HepG2 (cell line): ENCODE measurements around the gene TIAM1. TPM values are rescaled to one million over a fixed set of nuclear protein-coding genes. Genes with fewer than 3 reads are reported as not detected.

ENCODE experiments used
- ATAC-seq: fragments of 200-7000 bp; cut with Tn5 transposase; 3 replicates; pipeline ENCODE4 v1.9.1; 2020; ENCODE audit warnings: mild to moderate bottlenecking, moderate library complexity
- BruUV-seq: library from RNA; stranded (reverse); fragments of 400-500 nt; replicated peaks from 2 replicates; lab custom pipeline; 2021; lab: Mats Ljungman, UMichigan
- CTCF ChIA-PET: fragments of 300-600 bp; formaldehyde crosslinking; extraction: SDS; loops from one replicate; lab custom pipeline; 2021; ENCODE audit warnings: low total read pairs, inconsistent platforms, low intra/inter-chr PET ratio; lab: Yijun Ruan, JAX
- POLR2A ChIA-PET: fragments of 350-600 bp; sonication (Branson Sonifier 250); formaldehyde crosslinking; loops from one replicate; lab custom pipeline; 2020; ENCODE audit warnings: antibody characterized with exemption, inconsistent platforms; lab: Yijun Ruan, JAX
- DNase-seq: peaks from one replicate; pipeline ENCODE4 v3.0.0-alpha.2; 2015; ENCODE audit warnings: low spot score
- FAIRE-seq: peaks from 3 replicates; lab custom pipeline; 2011; peaks lifted over from hg19 to GRCh38; lab: Jason Lieb, UNC
- H2AFZ ChIP-seq: one replicate; pipeline ENCODE4 v1.6.1; 2011; ENCODE audit warnings: low read length, inconsistent platforms
- H3K27ac ChIP-seq: fragments of 300-600 bp; 3 replicates; pipeline ENCODE4 v1.8.0; 2011; ENCODE audit warnings: mixed run types, mild to moderate bottlenecking, mixed read lengths, low read length, inconsistent platforms; ENCODE audit not compliant: insufficient read depth; ENCODE audit errors: extremely low read length
- H3K27me3 ChIP-seq, 2 experiments: fragments of 200-600 bp in 1 of 2; 2 replicates in 1 of 2; 3 replicates in 1 of 2; pipeline versions ENCODE4 v1.6.0 to v1.8.0; 2011; ENCODE audit warnings: low read length in 2 of 2, mild to moderate bottlenecking in 2 of 2, moderate library complexity in 2 of 2, inconsistent platforms in 1 of 2; ENCODE audit not compliant: insufficient read depth in 2 of 2, control insufficient read depth in 1 of 2
- H3K36me3 ChIP-seq, 2 experiments: fragments of 200-600 bp in 1 of 2; replicated peaks in 1 of 2; 2 replicates in 1 of 2; 3 replicates in 1 of 2; pipeline versions ENCODE4 v1.5.1 to v1.8.0; 2011; ENCODE audit warnings: low read length in 2 of 2, inconsistent platforms in 1 of 2; ENCODE audit not compliant: insufficient read depth in 2 of 2, control insufficient read depth in 1 of 2
- H3K4me1 ChIP-seq: 2 replicates; pipeline ENCODE4 v1.5.1; 2012; ENCODE audit warnings: low read length, inconsistent platforms; ENCODE audit not compliant: insufficient read depth
- H3K4me2 ChIP-seq: 2 replicates; pipeline ENCODE4 v1.6.0; 2011; ENCODE audit warnings: low read depth, low read length, inconsistent platforms
- H3K4me3 ChIP-seq, 3 experiments: fragments of 200-600 bp in 1 of 3; sonication (generic), shearing (Covaris generic) in 1 of 3; replicated peaks in 1 of 3; 2 replicates each; pipeline ENCODE4 v1.5.1; 2011 to 2016; ENCODE audit warnings: low read length in 3 of 3, inconsistent platforms in 2 of 3, low read depth in 2 of 3, mild to moderate bottlenecking in 2 of 3, control low read depth in 1 of 3, mixed read lengths in 1 of 3; ENCODE audit not compliant: insufficient read depth in 1 of 3
- H3K79me2 ChIP-seq: one replicate; pipeline ENCODE4 v1.6.1; 2011; ENCODE audit warnings: low read length, inconsistent platforms; ENCODE audit not compliant: insufficient read depth
- H3K9ac ChIP-seq: 2 replicates; pipeline ENCODE4 v1.6.0; 2011; ENCODE audit warnings: mild to moderate bottlenecking, low read depth, low read length, inconsistent platforms; ENCODE audit not compliant: insufficient read depth
- H3K9me3 ChIP-seq: 2 replicates; pipeline ENCODE4 v1.5.1; 2012; ENCODE audit warnings: mild to moderate bottlenecking, low read length
- H4K20me1 ChIP-seq: 2 replicates; pipeline ENCODE4 v1.6.0; 2011; ENCODE audit warnings: inconsistent platforms, mild to moderate bottlenecking, low read length, moderate library complexity; ENCODE audit not compliant: insufficient read depth
- ARNT2 ChIP-seq: sonication (generic); formaldehyde crosslinking; IDR thresholded peaks from 2 replicates; pipeline ENCODE4 v1.8.0; 2022; ENCODE audit warnings: mild to moderate bottlenecking, low read depth, missing genetic modification reagents, moderate library complexity
- BORCS8-MEF2B ChIP-seq: sonication (generic); formaldehyde crosslinking; IDR thresholded peaks from 2 replicates; pipeline ENCODE4 v1.8.0; 2022; ENCODE audit warnings: mild to moderate bottlenecking, missing genetic modification reagents
- CBX5 ChIP-seq: sonication (generic); formaldehyde crosslinking; IDR thresholded peaks from 2 replicates; pipeline ENCODE4 v1.4.0; 2020; ENCODE audit warnings: missing genetic modification reagents, borderline replicate concordance
- CTCF ChIP-seq: sonication (generic); formaldehyde crosslinking; IDR thresholded peaks from 2 replicates; pipeline ENCODE4 v1.5.0; 2020; ENCODE audit warnings: mild to moderate bottlenecking, missing genetic modification reagents, moderate library complexity
- KLF12 ChIP-seq: sonication (generic); formaldehyde crosslinking; IDR thresholded peaks from 2 replicates; pipeline ENCODE4 v1.4.0; 2020; ENCODE audit warnings: missing genetic modification reagents, borderline replicate concordance
- MED8 ChIP-seq: sonication (generic); formaldehyde crosslinking; IDR thresholded peaks from 2 replicates; pipeline ENCODE4 v1.8.1; 2023; ENCODE audit warnings: mild to moderate bottlenecking, missing genetic modification reagents; ENCODE audit not compliant: insufficient replicate concordance
- RAD21 ChIP-seq: fragments of 450-650 bp; formaldehyde crosslinking; IDR thresholded peaks from 2 replicates; pipeline ENCODE4 v1.5.0; 2020; ENCODE audit warnings: mild to moderate bottlenecking
- SMARCE1 ChIP-seq: fragments of 450-650 bp; IDR thresholded peaks from 2 replicates; pipeline ENCODE4 v1.6.1; 2017; ENCODE audit warnings: borderline replicate concordance
- SMC3 ChIP-seq: IDR thresholded peaks from 2 replicates; pipeline ENCODE4 v1.6.1; 2011; ENCODE audit warnings: low read length, improper control_type of control experiment
- SMYD3 ChIP-seq: sonication (generic); formaldehyde crosslinking; IDR thresholded peaks from 2 replicates; pipeline ENCODE4 v1.8.1; 2023; ENCODE audit warnings: mild to moderate bottlenecking, missing genetic modification reagents
- SP2 ChIP-seq: sonication (generic); formaldehyde crosslinking; IDR thresholded peaks from 2 replicates; pipeline ENCODE4 v1.5.1; 2020; ENCODE audit warnings: mild to moderate bottlenecking, missing genetic modification reagents
- STAG1 ChIP-seq: sonication (generic); formaldehyde crosslinking; IDR thresholded peaks from 2 replicates; pipeline ENCODE4 v1.4.0; 2020; ENCODE audit warnings: missing genetic modification reagents
- XRCC5 ChIP-seq: fragments of 200-400 bp; formaldehyde crosslinking; optimal IDR thresholded peaks from 2 replicates; pipeline ENCODE3; 2017; ENCODE audit warnings: mild to moderate bottlenecking, low read length
- ZBTB34 ChIP-seq: sonication (generic); formaldehyde crosslinking; IDR thresholded peaks from 2 replicates; pipeline ENCODE4 v1.8.0; 2022; ENCODE audit warnings: mild to moderate bottlenecking, missing genetic modification reagents
- ZNF121 ChIP-seq: sonication (generic); formaldehyde crosslinking; IDR thresholded peaks from 2 replicates; pipeline ENCODE4 v1.5.0; 2020; ENCODE audit warnings: mild to moderate bottlenecking, missing genetic modification reagents
- ZNF460 ChIP-seq: sonication (generic); formaldehyde crosslinking; IDR thresholded peaks from 2 replicates; pipeline ENCODE4 v1.5.1; 2020; ENCODE audit warnings: missing genetic modification reagents, mild to moderate bottlenecking, borderline replicate concordance
- ZNF501 ChIP-seq: sonication (generic); formaldehyde crosslinking; IDR thresholded peaks from 2 replicates; pipeline ENCODE4 v1.5.1; 2020; ENCODE audit warnings: mild to moderate bottlenecking, moderate library complexity, missing genetic modification reagents
- ZNF678 ChIP-seq: sonication (generic); formaldehyde crosslinking; IDR thresholded peaks from 2 replicates; pipeline ENCODE4 v1.4.0; 2020; ENCODE audit warnings: mild to moderate bottlenecking, missing genetic modification reagents
- ZNF768 ChIP-seq: sonication (generic); formaldehyde crosslinking; IDR thresholded peaks from 2 replicates; pipeline ENCODE4 v1.4.0; 2020; ENCODE audit warnings: missing genetic modification reagents
- ZSCAN21 ChIP-seq: sonication (generic); formaldehyde crosslinking; IDR thresholded peaks from 2 replicates; pipeline ENCODE4 v1.8.0; 2022; ENCODE audit warnings: mild to moderate bottlenecking, missing genetic modification reagents, moderate library complexity, borderline replicate concordance
- WGBS: methylation state at CpG from one replicate; pipeline ENCODE4 v1.1.6; 2017; ENCODE audit warnings: low lambda C conversion rate; 5-methylcytosine and 5-hydroxymethylcytosine counted together
- in situ Hi-C: cut with HindIII; loops from 2 replicates; pipeline ENCODE4 v1.10.0; 2017; ENCODE audit warnings: low pct_unique_long_range_greater_than_20kb; ENCODE audit not compliant: extremely low pct_ligation_motif_present
- intact Hi-C: fragments of 100-400 bp; cut with micrococcal nuclease; formaldehyde crosslinking; loops from one replicate; pipeline ENCODE4 v1.10.0; 2022; ENCODE audit not compliant: unreplicated experiment
- polyA plus RNA-seq, 8 experiments: library from polyadenylated mRNA; depleted of rRNA in 3 of 8; stranded (reverse) in 7 of 8; unstranded in 1 of 8; fragments of >200 nt; fragmentation: Illumina TruSeq in 4 of 8; extraction: Trizol in 4 of 8; gene quantifications; 2 replicates each; pipeline versions ENCODE4 v1.2.1 to v1.2.3, GENCODE V29; 2011 to 2016; ENCODE audit warnings: low read depth in 4 of 8, missing spikeins in 1 of 8, mixed read lengths in 1 of 8; ENCODE audit not compliant: insufficient read depth in 1 of 8
- total RNA-seq, 5 experiments: library from RNA; depleted of rRNA; stranded (reverse); fragments of >200 nt; fragmentation: Illumina TruSeq; extraction: Trizol; gene quantifications; 2 replicates each; pipeline ENCODE4 v1.2.3, GENCODE V29; 2016; ENCODE audit warnings: low read depth in 1 of 5

Gene TIAM1
- total and polyA plus RNA-seq, 2 of the 13 experiments (the other 11 are each of a cell fraction or from before 2014, with no cell fraction given), result 0.13 to 0.24 TPM

GRCh38 chr21:31098576-31099005, 245.5 kb downstream of the TIAM1 start:
- WGBS, result 8% methylated on average over 16 of the region's 23 CpGs
- Histone ChIP-seq H3K27ac (no peak overlapping the region), H3K4me2 (no peak overlapping the region), H3K27me3 (no peaks in the 10 kb centered on the region), H3K9me3 (no peaks in the 10 kb centered on the region), H4K20me1 (no peaks in the 10 kb centered on the region), H3K79me2 (no peaks in the 10 kb centered on the region), H3K9ac (no peak overlapping the region), H2AFZ (no peak overlapping the region), H3K4me3 (no peak overlapping the region), H3K36me3 (no peaks in the 10 kb centered on the region), H3K4me1 (no peaks in the 10 kb centered on the region)
- FAIRE-seq (peak; percentile 32), ATAC-seq (peak; percentile 95), DNase-seq (peak; percentile 18)
- in situ Hi-C loops, result loop anchor here (5.0 to 25.0 kb wide), 5 partner anchors 84 to 2011 kb away; partner anchors contain the start of genes KRTAP23-1 and KRTAP27-1
- ChIA-PET CTCF (interaction anchor here (0.9 to 3.4 kb wide), 2 partner anchors 82 to 506 kb away, joined by 9 to 21 read pairs; no protein-coding TSS in a partner anchor), POLR2A (no interaction called here)
- intact Hi-C loops, result loop anchor here (1.0 kb wide), 2 partner anchors 82 to 506 kb away; no protein-coding TSS in a partner anchor
- no TSS peak for BruUV-seq
- no peak for TF ChIP-seq ZNF501 (CRISPR knock-in tag)
- TF ChIP-seq SP2 (CRISPR knock-in tag), result no peak
- TF ChIP-seq ZSCAN21 (CRISPR knock-in tag), result no peak
- TF ChIP-seq ZNF121, result peak; percentile 83
- no peak for TF ChIP-seq SMYD3 (CRISPR knock-in tag)
- TF ChIP-seq SMARCE1, result no peak
- TF ChIP-seq CBX5 (CRISPR knock-in tag), result peak; percentile 20; the same call in 1 of the 2 replicates
- peak; percentile 21; the same call in 1 of the 2 replicates for TF ChIP-seq ZNF768 (CRISPR knock-in tag)
- TF ChIP-seq MED8 (CRISPR knock-in tag), result no peak
- no peak for TF ChIP-seq ZBTB34 (CRISPR knock-in tag)
- peak; percentile 26 for TF ChIP-seq XRCC5
- TF ChIP-seq CTCF (CRISPR knock-in tag), result peak; percentile 87
- no peak for TF ChIP-seq ARNT2 (CRISPR knock-in tag)
- no peak for TF ChIP-seq BORCS8-MEF2B (CRISPR knock-in tag)
- TF ChIP-seq STAG1 (CRISPR knock-in tag), result peak; percentile 85
- TF ChIP-seq ZNF460 (CRISPR knock-in tag), result no peak
- peak; percentile 50 for TF ChIP-seq SMC3
- no peak for TF ChIP-seq ZNF678 (CRISPR knock-in tag)
- TF ChIP-seq RAD21, result peak; percentile 53; the same call in 1 of the 2 replicates
- no peak for TF ChIP-seq KLF12 (CRISPR knock-in tag)
